ENCODE results near the gene SLCO2A1.

Gene SLCO2A1

DNA sequence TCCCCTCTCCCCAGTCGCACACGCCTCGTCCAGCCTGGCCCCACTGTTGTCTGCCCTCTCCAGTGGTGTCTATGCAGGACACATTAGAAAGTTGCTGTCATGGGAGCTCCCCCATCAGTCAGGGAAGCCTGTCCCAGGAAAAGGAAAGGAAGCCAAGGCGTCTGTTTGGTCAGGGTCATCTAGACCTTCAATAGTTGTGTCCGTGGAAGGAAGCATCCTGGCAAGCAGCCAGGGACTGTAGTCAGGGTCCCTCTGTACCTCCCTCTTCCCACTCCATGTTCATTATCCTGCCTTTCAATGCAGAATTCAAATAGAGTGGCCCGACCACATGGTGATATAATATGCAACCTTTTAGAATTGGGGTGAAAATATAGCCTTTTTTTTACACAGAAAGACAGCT lies 73.4 kb downstream of the SLCO2A1 start:
- ATAC-seq: no peak
- TF ChIP-seq TOX (CRISPR knock-in tag; IDR thresholded peaks at IDR 0.05; ENCODE audit: borderline replicate concordance) (no peak), CSDC2 (CRISPR knock-in tag; IDR thresholded peaks at IDR 0.05) (no peak), ISL1 (CRISPR knock-in tag; IDR thresholded peaks at IDR 0.05) (no peak), ARNTL (CRISPR knock-in tag; IDR thresholded peaks at IDR 0.05; ENCODE audit: borderline replicate concordance, low read depth) (no peak)
- TF ChIP-seq, protein P1, sequence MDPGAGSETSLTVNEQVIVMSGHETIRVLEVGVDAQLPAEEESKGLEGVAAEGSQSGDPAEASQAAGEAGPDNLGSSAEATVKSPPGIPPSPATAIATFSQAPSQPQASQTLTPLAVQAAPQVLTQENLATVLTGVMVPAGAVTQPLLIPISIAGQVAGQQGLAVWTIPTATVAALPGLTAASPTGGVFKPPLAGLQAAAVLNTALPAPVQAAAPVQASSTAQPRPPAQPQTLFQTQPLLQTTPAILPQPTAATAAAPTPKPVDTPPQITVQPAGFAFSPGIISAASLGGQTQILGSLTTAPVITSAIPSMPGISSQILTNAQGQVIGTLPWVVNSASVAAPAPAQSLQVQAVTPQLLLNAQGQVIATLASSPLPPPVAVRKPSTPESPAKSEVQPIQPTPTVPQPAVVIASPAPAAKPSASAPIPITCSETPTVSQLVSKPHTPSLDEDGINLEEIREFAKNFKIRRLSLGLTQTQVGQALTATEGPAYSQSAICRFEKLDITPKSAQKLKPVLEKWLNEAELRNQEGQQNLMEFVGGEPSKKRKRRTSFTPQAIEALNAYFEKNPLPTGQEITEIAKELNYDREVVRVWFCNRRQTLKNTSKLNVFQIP (CRISPR knock-in tag; IDR thresholded peaks at IDR 0.05; ENCODE audit: borderline replicate concordance, low read depth): no peak

- ATAC-seq: peak; percentile 81
- TF ChIP-seq TCF4 (CRISPR knock-in tag; IDR thresholded peaks at IDR 0.05; ENCODE audit: borderline replicate concordance) (peak; percentile 62; the same call in 1 of the 2 replicates), ESRRG (CRISPR knock-in tag; IDR thresholded peaks at IDR 0.05) (no peak)
Measured at GRCh38 chr3:133955892-133956291, 73.8 kb downstream of the SLCO2A1 start.

- no peak for TF ChIP-seq ISL1 (CRISPR knock-in tag; IDR thresholded peaks at IDR 0.05)
- no peak for TF ChIP-seq ZC3H10 (CRISPR knock-in tag; IDR thresholded peaks at IDR 0.05)
- TF ChIP-seq ZFP3 (CRISPR knock-in tag; IDR thresholded peaks at IDR 0.05): no peak
- no peak for TF ChIP-seq ARNTL (CRISPR knock-in tag; IDR thresholded peaks at IDR 0.05; ENCODE audit: borderline replicate concordance, low read depth)
- no peak for TF ChIP-seq TCF4 (CRISPR knock-in tag; IDR thresholded peaks at IDR 0.05; ENCODE audit: borderline replicate concordance)
- TF ChIP-seq ZNF565 (CRISPR knock-in tag; conservative IDR thresholded peaks at IDR 0.05; ENCODE audit: low read depth): no peak
- TF ChIP-seq TOX (CRISPR knock-in tag; IDR thresholded peaks at IDR 0.05; ENCODE audit: borderline replicate concordance): no peak
- TF ChIP-seq, protein P2, sequence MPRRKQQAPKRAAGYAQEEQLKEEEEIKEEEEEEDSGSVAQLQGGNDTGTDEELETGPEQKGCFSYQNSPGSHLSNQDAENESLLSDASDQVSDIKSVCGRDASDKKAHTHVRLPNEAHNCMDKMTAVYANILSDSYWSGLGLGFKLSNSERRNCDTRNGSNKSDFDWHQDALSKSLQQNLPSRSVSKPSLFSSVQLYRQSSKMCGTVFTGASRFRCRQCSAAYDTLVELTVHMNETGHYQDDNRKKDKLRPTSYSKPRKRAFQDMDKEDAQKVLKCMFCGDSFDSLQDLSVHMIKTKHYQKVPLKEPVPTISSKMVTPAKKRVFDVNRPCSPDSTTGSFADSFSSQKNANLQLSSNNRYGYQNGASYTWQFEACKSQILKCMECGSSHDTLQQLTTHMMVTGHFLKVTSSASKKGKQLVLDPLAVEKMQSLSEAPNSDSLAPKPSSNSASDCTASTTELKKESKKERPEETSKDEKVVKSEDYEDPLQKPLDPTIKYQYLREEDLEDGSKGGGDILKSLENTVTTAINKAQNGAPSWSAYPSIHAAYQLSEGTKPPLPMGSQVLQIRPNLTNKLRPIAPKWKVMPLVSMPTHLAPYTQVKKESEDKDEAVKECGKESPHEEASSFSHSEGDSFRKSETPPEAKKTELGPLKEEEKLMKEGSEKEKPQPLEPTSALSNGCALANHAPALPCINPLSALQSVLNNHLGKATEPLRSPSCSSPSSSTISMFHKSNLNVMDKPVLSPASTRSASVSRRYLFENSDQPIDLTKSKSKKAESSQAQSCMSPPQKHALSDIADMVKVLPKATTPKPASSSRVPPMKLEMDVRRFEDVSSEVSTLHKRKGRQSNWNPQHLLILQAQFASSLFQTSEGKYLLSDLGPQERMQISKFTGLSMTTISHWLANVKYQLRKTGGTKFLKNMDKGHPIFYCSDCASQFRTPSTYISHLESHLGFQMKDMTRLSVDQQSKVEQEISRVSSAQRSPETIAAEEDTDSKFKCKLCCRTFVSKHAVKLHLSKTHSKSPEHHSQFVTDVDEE (CRISPR knock-in tag; IDR thresholded peaks at IDR 0.05): no peak
- TF ChIP-seq, protein P3, sequence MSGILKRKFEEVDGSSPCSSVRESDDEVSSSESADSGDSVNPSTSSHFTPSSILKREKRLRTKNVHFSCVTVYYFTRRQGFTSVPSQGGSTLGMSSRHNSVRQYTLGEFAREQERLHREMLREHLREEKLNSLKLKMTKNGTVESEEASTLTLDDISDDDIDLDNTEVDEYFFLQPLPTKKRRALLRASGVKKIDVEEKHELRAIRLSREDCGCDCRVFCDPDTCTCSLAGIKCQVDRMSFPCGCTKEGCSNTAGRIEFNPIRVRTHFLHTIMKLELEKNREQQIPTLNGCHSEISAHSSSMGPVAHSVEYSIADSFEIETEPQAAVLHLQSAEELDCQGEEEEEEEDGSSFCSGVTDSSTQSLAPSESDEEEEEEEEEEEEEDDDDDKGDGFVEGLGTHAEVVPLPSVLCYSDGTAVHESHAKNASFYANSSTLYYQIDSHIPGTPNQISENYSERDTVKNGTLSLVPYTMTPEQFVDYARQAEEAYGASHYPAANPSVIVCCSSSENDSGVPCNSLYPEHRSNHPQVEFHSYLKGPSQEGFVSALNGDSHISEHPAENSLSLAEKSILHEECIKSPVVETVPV (CRISPR knock-in tag; IDR thresholded peaks at IDR 0.05): no peak
- TF ChIP-seq SNAI2 (CRISPR knock-in tag; IDR thresholded peaks at IDR 0.05): no peak
- no peak for TF ChIP-seq GLIS3 (CRISPR knock-in tag; IDR thresholded peaks at IDR 0.05)
Measured at GRCh38 chr3:133954717-133955360, 74.9 kb downstream of the SLCO2A1 start.

DNA sequence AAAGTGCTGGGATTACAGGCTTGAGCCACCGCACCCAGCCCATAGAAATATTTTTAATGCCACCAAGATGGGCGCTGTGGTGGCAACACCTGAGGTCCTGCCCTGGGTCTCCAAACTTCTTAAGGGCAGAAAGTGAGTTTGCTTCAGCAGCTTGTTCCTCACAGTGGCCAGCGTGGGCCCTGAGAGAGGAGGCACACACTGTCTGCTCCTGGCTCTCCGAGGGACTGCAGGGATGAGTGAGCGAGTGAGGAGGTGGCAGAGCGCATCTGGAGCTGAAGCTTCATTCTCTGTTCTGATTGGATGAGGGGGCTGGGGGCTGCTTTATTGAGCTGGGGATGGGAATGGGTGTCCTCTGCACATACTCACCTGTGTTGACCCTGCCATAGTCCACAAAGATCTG lies 76.4 kb downstream of the SLCO2A1 start:
- ATAC-seq: no peak
- TF ChIP-seq RARB (CRISPR knock-in tag; IDR thresholded peaks at IDR 0.05) (no peak), ZFP30 (CRISPR knock-in tag; IDR thresholded peaks at IDR 0.05) (no peak), TCF4 (CRISPR knock-in tag; IDR thresholded peaks at IDR 0.05; ENCODE audit: borderline replicate concordance) (no peak), ZNF8 (CRISPR knock-in tag; IDR thresholded peaks at IDR 0.05) (no peak), CREB5 (CRISPR knock-in tag; IDR thresholded peaks at IDR 0.05; ENCODE audit: low read depth) (no peak), ZFP3 (CRISPR knock-in tag; IDR thresholded peaks at IDR 0.05) (no peak), TOX (CRISPR knock-in tag; IDR thresholded peaks at IDR 0.05; ENCODE audit: borderline replicate concordance) (no peak), ZNF565 (CRISPR knock-in tag; conservative IDR thresholded peaks at IDR 0.05; ENCODE audit: low read depth) (no peak), CSDC2 (CRISPR knock-in tag; IDR thresholded peaks at IDR 0.05) (no peak), BACH2 (CRISPR knock-in tag; IDR thresholded peaks at IDR 0.05; ENCODE audit: borderline replicate concordance) (no peak), OSR1 (CRISPR knock-in tag; IDR thresholded peaks at IDR 0.05) (no peak), ZNF70 (CRISPR knock-in tag; IDR thresholded peaks at IDR 0.05) (no peak), PPARA (CRISPR knock-in tag; IDR thresholded peaks at IDR 0.05; ENCODE audit: borderline replicate concordance) (no peak)
- TF ChIP-seq, protein P3 (CRISPR knock-in tag; IDR thresholded peaks at IDR 0.05): no peak
- TF ChIP-seq, protein P1 (CRISPR knock-in tag; IDR thresholded peaks at IDR 0.05; ENCODE audit: borderline replicate concordance, low read depth): no peak
- TF ChIP-seq, protein P2 (CRISPR knock-in tag; IDR thresholded peaks at IDR 0.05): no peak

More at GRCh38 chr3:133954717-133955360, 74.9 kb downstream of the SLCO2A1 start:
- ATAC-seq: no peak
